Sigmoid colon (tissue), 7 donors: Measurements from ENCODE around the gene LNPEP. TPM values are rescaled to one million over a fixed set of nuclear protein-coding genes. Genes with fewer than 3 reads are reported as not detected.

Source experiments
- DNase-seq: peaks from one replicate; pipeline ENCODE4 v3.0.0-alpha.2; 2019
- H3K27ac ChIP-seq, 4 donors: fragments of 200-600 bp; sonication (generic); one replicate each; pipeline ENCODE4 v1.5.1; 2016 to 2019; ENCODE audit warnings: mild to moderate bottlenecking in 1 of 4
- H3K27me3 ChIP-seq, 3 donors: fragments of 200-600 bp; sonication (generic); one replicate each; pipeline ENCODE4 v1.5.1; 2019; ENCODE audit warnings: mild to moderate bottlenecking in 1 of 3
- H3K36me3 ChIP-seq, 4 donors: fragments of 200-600 bp; sonication (generic); one replicate each; pipeline ENCODE4 v1.5.1; 2016 to 2019
- H3K4me1 ChIP-seq, 4 donors: fragments of 200-600 bp; sonication (generic); one replicate each; pipeline ENCODE4 v1.5.1; 2017 to 2019
- H3K4me3 ChIP-seq, 4 donors: fragments of 200-600 bp; sonication (generic); one replicate each; pipeline ENCODE4 v1.5.1; 2017 to 2019; ENCODE audit warnings: mild to moderate bottlenecking in 2 of 4, moderate library complexity in 1 of 4
- H3K9me3 ChIP-seq, 4 donors: fragments of 200-600 bp in 3 of 4; sonication (generic) in 3 of 4; one replicate each; pipeline versions ENCODE4 v1.5.1 to v1.6.1; 2013 to 2019
- CTCF ChIP-seq, 4 experiments: fragments of 450-650 bp in 3 of 4; fragments of 200-600 bp in 1 of 4; IDR thresholded peaks; one replicate each; pipeline ENCODE4 v1.5.1; 2016 to 2019; ENCODE audit warnings: antibody characterized with exemption in 4 of 4, mild to moderate bottlenecking in 3 of 4, moderate library complexity in 2 of 4
- EP300 ChIP-seq, 4 donors: sonication (generic); formaldehyde crosslinking; IDR thresholded peaks; one replicate each; pipeline ENCODE4 v1.6.1; 2017; ENCODE audit warnings: antibody characterized with exemption in 4 of 4
- POLR2A ChIP-seq, 2 donors: fragments of 450-650 bp; IDR thresholded peaks; one replicate each; pipeline ENCODE4 v1.6.1; 2016; ENCODE audit warnings: antibody characterized with exemption in 2 of 2, mild to moderate bottlenecking in 2 of 2, moderate library complexity in 2 of 2
- POLR2AphosphoS5 ChIP-seq, 4 donors: sonication (generic); formaldehyde crosslinking; IDR thresholded peaks; one replicate each; pipeline ENCODE4 v1.6.1; 2017; ENCODE audit warnings: antibody characterized with exemption in 4 of 4
- WGBS, 2 donors: extraction: QIAGEN DNeasy Blood & Tissue Kit; methylation state at CpG; one replicate each; pipeline ENCODE4 v1.1.7; 2013; 5-methylcytosine and 5-hydroxymethylcytosine counted together
- intact Hi-C: fragments of 100-400 bp; cut with DNase I; formaldehyde crosslinking; loops from one replicate; pipeline ENCODE4 v1.15.1; 2023
- polyA plus RNA-seq, 3 donors: library from polyadenylated mRNA; stranded (reverse); fragments of 200-250 nt; gene quantifications; one replicate each; pipeline ENCODE4 v1.2.3, GENCODE V29; 2013
- total RNA-seq, 4 donors: library from RNA; depleted of rRNA; stranded (reverse); fragments of >200 nt; gene quantifications; one replicate each; pipeline ENCODE4 v1.1.0, GENCODE V29; 2016
- donor health status: healthy with polysubstance abuse.
- donor health status: Bipolar disorder and iron deficiency.
- donor health status: healthy.

Gene LNPEP
- total and polyA plus RNA-seq, 7 donors = 1.4 to 68.1 (median 45.2) TPM

DNA sequence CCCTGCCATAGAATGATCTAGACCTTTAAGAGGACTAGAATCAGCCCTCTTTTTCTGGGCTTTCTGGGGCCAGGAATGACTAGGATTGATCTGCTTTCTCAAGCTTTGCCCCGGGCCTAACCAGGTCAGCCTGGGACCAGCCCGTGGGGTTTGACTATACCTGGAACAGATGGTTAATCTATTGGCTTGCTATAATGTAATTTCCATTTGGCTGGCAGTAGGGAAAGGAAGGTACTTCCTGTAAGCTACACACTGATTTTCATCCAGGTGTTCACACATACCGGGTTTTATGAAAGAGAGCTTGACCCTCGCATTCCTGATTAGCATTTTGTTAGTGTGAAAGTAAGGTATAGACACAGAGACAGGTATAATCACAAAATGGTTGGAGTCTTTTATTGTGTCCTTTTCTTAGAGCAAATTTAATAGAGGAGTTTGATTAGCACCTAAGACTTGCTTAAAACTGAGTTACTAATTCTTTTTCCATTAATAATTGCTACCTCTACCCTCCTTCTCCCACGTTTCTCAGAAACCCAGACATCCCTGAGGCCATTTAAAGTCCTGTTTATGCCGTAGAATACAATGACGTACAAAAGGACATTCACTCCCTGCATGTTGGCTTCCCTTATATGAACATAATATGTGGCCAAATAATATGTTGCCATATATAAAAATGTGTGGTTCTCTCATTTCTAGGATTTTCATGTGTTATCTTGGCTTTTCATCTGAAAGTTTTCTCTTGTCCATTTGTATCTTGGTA is 17.3 kb downstream of the LNPEP start:
- Histone ChIP-seq H3K27ac (peak overlapping the region in 3 of 4 donors; percentile 39 to 57 (median 42)), H3K27me3 (no peaks in the 10 kb centered on the region), H3K4me3 (no peak overlapping the region), H3K9me3 (no peaks in the 10 kb centered on the region), H3K36me3 (no peaks in the 10 kb centered on the region), H3K4me1 (peaks cover 0 to 22% (median 11%) of the 10 kb centered on the region in 4 donors)
- TF ChIP-seq CTCF (IDR thresholded peaks at IDR 0.05) = no peak
- no peak for TF ChIP-seq POLR2A (IDR thresholded peaks at IDR 0.05)
- TF ChIP-seq POLR2AphosphoS5 (IDR thresholded peaks at IDR 0.05) = no peak
- TF ChIP-seq EP300 (IDR thresholded peaks at IDR 0.05) = no peak
- DNase-seq = no peak
- intact Hi-C loops = no loop called here
- WGBS, 2 donors = 47 to 62% methylated on average over 7 of the region's 7 CpGs

GRCh38 chr5:96957254-96958049 is 21.6 kb downstream of the LNPEP start:
- intact Hi-C loops = no loop called here
- Histone ChIP-seq H3K4me3 (no peak overlapping the region), H3K27me3 (no peaks in the 10 kb centered on the region), H3K36me3 (no peaks in the 10 kb centered on the region), H3K9me3 (no peaks in the 10 kb centered on the region), H3K4me1 (peaks cover 0 to 27% (median 9%) of the 10 kb centered on the region in 4 donors), H3K27ac (no peak overlapping the region)
- TF ChIP-seq POLR2A (IDR thresholded peaks at IDR 0.05) (no peak), EP300 (IDR thresholded peaks at IDR 0.05) (no peak)
- no peak for DNase-seq
- 66 to 82% methylated on average over 4 of the region's 4 CpGs for WGBS, 2 donors

DNA sequence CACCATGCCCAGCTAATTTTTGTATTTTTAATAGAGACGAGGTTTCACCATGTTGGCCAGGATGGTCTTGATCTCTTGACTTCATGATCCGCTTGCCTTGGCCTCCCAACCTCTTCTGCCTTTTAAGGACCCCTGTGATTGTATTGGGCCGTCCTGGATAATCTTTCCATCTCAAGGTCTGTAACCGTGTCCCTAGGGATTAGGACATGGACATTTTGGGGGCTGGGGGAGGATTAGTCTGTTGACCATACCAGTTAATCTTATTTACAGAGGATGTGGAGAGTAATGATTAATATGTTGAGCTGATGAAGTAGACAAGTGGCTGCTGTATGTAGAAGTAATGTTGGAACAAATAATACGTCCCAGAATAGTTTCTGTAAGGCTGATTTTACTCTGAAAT is 23.1 kb downstream of the LNPEP start:
- no peak for TF ChIP-seq CTCF (IDR thresholded peaks at IDR 0.05)
- Histone ChIP-seq H3K4me3 (no peak overlapping the region), H3K4me1 (peaks cover 0 to 32% (median 11%) of the 10 kb centered on the region in 4 donors), H3K9me3 (no peaks in the 10 kb centered on the region), H3K27ac (no peak overlapping the region), H3K27me3 (no peaks in the 10 kb centered on the region), H3K36me3 (no peaks in the 10 kb centered on the region)
- 89 to 91% methylated on average over 5 of the region's 5 CpGs for WGBS, 2 donors
- DNase-seq = no peak
- intact Hi-C loops = no loop called here

DNA sequence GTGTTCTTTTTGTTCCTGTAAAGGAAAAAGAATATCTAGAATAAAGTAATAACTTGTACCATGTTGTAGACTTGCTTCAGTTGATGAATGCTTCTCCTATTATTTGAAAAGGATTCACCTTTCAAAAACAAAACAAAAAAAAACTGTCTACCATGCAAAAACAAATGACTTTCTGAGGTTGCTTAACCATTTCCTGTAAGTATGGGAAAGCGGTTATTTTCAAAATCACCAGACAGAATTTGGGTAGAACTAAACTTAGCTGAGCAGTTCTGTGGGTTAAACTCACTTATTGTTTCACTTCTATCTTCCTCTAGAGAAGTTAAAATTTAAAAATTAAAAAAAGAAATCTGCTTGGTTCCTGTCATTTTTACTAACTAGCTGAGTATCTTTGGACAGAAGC is 25.2 kb downstream of the LNPEP start:
- WGBS, 2 donors = 49 to 86% methylated on average over 1 of the region's 1 CpG
- H3K27me3 ChIP-seq = no peaks in the 10 kb centered on the region
- no peak for DNase-seq
- H3K36me3 ChIP-seq = no peaks in the 10 kb centered on the region
- no peak overlapping the region for H3K4me3 ChIP-seq
- TF ChIP-seq EP300 (IDR thresholded peaks at IDR 0.05) (no peak), POLR2A (IDR thresholded peaks at IDR 0.05) (no peak), CTCF (IDR thresholded peaks at IDR 0.05) (no peak), POLR2AphosphoS5 (IDR thresholded peaks at IDR 0.05) (no peak)
- intact Hi-C loops = no loop called here
- no peak overlapping the region for H3K27ac ChIP-seq
- H3K9me3 ChIP-seq = no peaks in the 10 kb centered on the region
- peaks cover 0 to 34% (median 9%) of the 10 kb centered on the region in 4 donors for H3K4me1 ChIP-seq

DNA sequence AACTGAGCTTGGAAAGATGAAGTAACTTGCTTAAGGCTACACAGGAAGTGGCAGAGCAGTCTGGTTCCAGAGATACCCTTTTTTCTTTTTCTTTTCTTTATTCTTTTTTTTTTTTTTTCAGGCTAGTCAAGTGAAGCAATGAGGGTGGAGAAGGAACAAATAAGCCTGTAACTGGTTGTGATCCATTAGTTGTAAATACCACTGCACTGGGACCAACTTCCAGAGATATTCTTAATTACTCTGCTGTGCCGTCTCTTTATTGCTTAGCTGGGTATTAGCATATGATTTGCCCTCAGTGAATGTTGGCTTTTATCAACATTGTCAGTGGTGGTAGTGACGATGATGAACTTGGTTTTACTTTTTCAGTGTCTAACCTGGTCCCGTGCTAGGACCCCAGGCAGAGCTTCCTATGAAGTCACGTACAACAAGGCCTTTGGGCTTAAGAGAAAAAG is 26.7 kb downstream of the LNPEP start:
- H3K27me3 ChIP-seq = no peaks in the 10 kb centered on the region
- peaks cover 0 to 36% (median 12%) of the 10 kb centered on the region in 4 donors for H3K4me1 ChIP-seq
- TF ChIP-seq EP300 (IDR thresholded peaks at IDR 0.05) = no peak
- no peak for TF ChIP-seq CTCF (IDR thresholded peaks at IDR 0.05)
- no peak for TF ChIP-seq POLR2A (IDR thresholded peaks at IDR 0.05)
- no peak for TF ChIP-seq POLR2AphosphoS5 (IDR thresholded peaks at IDR 0.05)
- DNase-seq = no peak
- no peaks in the 10 kb centered on the region for H3K9me3 ChIP-seq
- H3K36me3 ChIP-seq = no peaks in the 10 kb centered on the region
- WGBS, 2 donors = 54 to 66% methylated on average over 4 of the region's 4 CpGs
- intact Hi-C loops = no loop called here
- H3K4me3 ChIP-seq = no peak overlapping the region
- peak overlapping the region; percentile 13 to 53 (median 35) for H3K27ac ChIP-seq
